GM12878 (cell line): Measurements from ENCODE around the gene GPN2. TPM values are rescaled to one million over a fixed set of nuclear protein-coding genes. Genes with fewer than 3 reads are reported as not detected.

Experiments used
- ATAC-seq: fragments of 200-7000 bp; cut with Tn5 transposase; 3 replicates; pipeline ENCODE4 v1.9.1; 2020; ENCODE audit warnings: mild to moderate bottlenecking, moderate library complexity
- BruUV-seq: library from RNA; stranded (reverse); fragments of 400-500 nt; replicated peaks from 2 replicates; lab custom pipeline; 2021; lab: Mats Ljungman, UMichigan
- CTCF ChIA-PET: fragments of 300-600 bp; sonication (Branson Sonifier 250); formaldehyde crosslinking; extraction: SDS; loops from one replicate; lab custom pipeline; 2021; ENCODE audit warnings: inconsistent platforms; lab: Yijun Ruan, JAX
- POLR2A ChIA-PET: fragments of 350-600 bp; formaldehyde crosslinking; extraction: SDS; loops from one replicate; lab custom pipeline; 2021; ENCODE audit warnings: inconsistent platforms; lab: Charles Lee
- RAD21 ChIA-PET: fragments of 300-600 bp; sonication (Branson Sonifier 250); formaldehyde crosslinking; loops from one replicate; lab custom pipeline; 2023; ENCODE audit warnings: antibody characterized with exemption; ENCODE audit not compliant: unreplicated experiment; lab: Charles Lee
- SMC1A ChIA-PET: fragments of 300-600 bp; sonication (Branson Sonifier 250); formaldehyde crosslinking; loops from one replicate; lab custom pipeline; 2023; ENCODE audit not compliant: unreplicated experiment, uncharacterized antibody; lab: Charles Lee
- DNase-seq: peaks from one replicate; pipeline ENCODE4 v3.0.0-alpha.2; 2011; ENCODE audit warnings: low read depth, low spot score
- FAIRE-seq: peaks from 3 replicates; lab custom pipeline; 2011; peaks lifted over from hg19 to GRCh38; lab: Jason Lieb, UNC
- H2AFZ ChIP-seq: 2 replicates; pipeline ENCODE4 v1.6.0; 2011; ENCODE audit warnings: low read depth, low read length, control low read depth; ENCODE audit not compliant: control insufficient read depth
- H3K27ac ChIP-seq: 2 replicates; pipeline ENCODE4 v1.5.1; 2011; ENCODE audit warnings: control low read depth; ENCODE audit not compliant: control insufficient read depth, insufficient read depth
- H3K27me3 ChIP-seq, 2 experiments: replicated peaks in 1 of 2; 2 replicates each; pipeline versions ENCODE4 v1.6.0 to v1.6.1; 2011; ENCODE audit warnings: low read length in 1 of 2; ENCODE audit not compliant: control insufficient read depth in 2 of 2, insufficient read depth in 2 of 2
- H3K36me3 ChIP-seq, 2 experiments: 2 replicates each; pipeline ENCODE4 v1.5.1; 2011; ENCODE audit warnings: low read length in 1 of 2; ENCODE audit not compliant: control insufficient read depth in 2 of 2, insufficient read depth in 2 of 2
- H3K4me1 ChIP-seq: 2 replicates; pipeline ENCODE4 v1.6.1; 2011; ENCODE audit warnings: mild to moderate bottlenecking, low read length, moderate library complexity, mixed read lengths; ENCODE audit not compliant: control insufficient read depth, insufficient read depth
- H3K4me2 ChIP-seq: 2 replicates; pipeline ENCODE4 v1.6.0; 2011; ENCODE audit warnings: control low read depth; ENCODE audit not compliant: control insufficient read depth, insufficient read depth
- H3K4me3 ChIP-seq: fragments of 200-600 bp; sonication (generic); 2 replicates; pipeline ENCODE4 v1.5.1; 2016
- H3K79me2 ChIP-seq: 2 replicates; pipeline ENCODE4 v1.6.0; 2011; ENCODE audit warnings: low read length; ENCODE audit not compliant: control insufficient read depth, insufficient read depth
- H3K9ac ChIP-seq: 2 replicates; pipeline ENCODE4 v1.8.0; 2011; ENCODE audit warnings: low read length, control low read depth, mixed read lengths; ENCODE audit not compliant: control insufficient read depth, insufficient read depth
- H3K9me3 ChIP-seq: replicated peaks from 3 replicates; pipeline ENCODE4 v1.5.1; 2011; ENCODE audit warnings: mild to moderate bottlenecking, low read length; ENCODE audit not compliant: control insufficient read depth, insufficient read depth
- H4K20me1 ChIP-seq: 2 replicates; pipeline ENCODE4 v1.6.0; 2011; ENCODE audit not compliant: control insufficient read depth, insufficient read depth
- BCL11A ChIP-seq: IDR thresholded peaks from 2 replicates; pipeline ENCODE4 v1.6.1; 2011; ENCODE audit warnings: low read depth, low read length
- BHLHE40 ChIP-seq, 2 experiments: fragments of 450-650 bp in 1 of 2; IDR thresholded peaks; 2 replicates each; pipeline ENCODE4 v1.6.1; 2011 to 2017; ENCODE audit warnings: low read depth in 2 of 2, borderline replicate concordance in 1 of 2, improper control_type of control experiment in 1 of 2, low read length in 1 of 2, mild to moderate bottlenecking in 1 of 2
- HDAC6 ChIP-seq: fragments of 200-600 bp; sonication (generic); IDR thresholded peaks from one replicate; pipeline ENCODE4 v1.8.0; 2017; ENCODE audit warnings: antibody characterized with exemption; ENCODE audit not compliant: unreplicated experiment
- KLF5 ChIP-seq: fragments of 450-650 bp; IDR thresholded peaks from 2 replicates; pipeline ENCODE4 v1.6.1; 2014; ENCODE audit warnings: mild to moderate bottlenecking; ENCODE audit not compliant: partially characterized antibody
- MEF2B ChIP-seq: fragments of 450-650 bp; IDR thresholded peaks from 2 replicates; pipeline ENCODE4 v1.6.1; 2018; ENCODE audit warnings: mild to moderate bottlenecking, moderate library complexity; ENCODE audit not compliant: partially characterized antibody, poor library complexity, severe bottlenecking
- MYC ChIP-seq: IDR thresholded peaks from 2 replicates; pipeline ENCODE4 v1.6.1; 2011; ENCODE audit warnings: mild to moderate bottlenecking, low read length, moderate library complexity, inconsistent platforms; ENCODE audit not compliant: insufficient read depth, insufficient replicate concordance, insufficient read length, severe bottlenecking
- NFIC ChIP-seq: IDR thresholded peaks from 2 replicates; pipeline ENCODE4 v1.6.1; 2012; ENCODE audit warnings: low read depth, mild to moderate bottlenecking, inconsistent platforms, low read length, moderate library complexity
- POU2F2 ChIP-seq: IDR thresholded peaks from 3 replicates; pipeline ENCODE4 v1.6.1; 2011; ENCODE audit warnings: low read depth, mild to moderate bottlenecking, low read length, borderline replicate concordance
- ZBED1 ChIP-seq: IDR thresholded peaks from 2 replicates; pipeline ENCODE4 v1.6.1; 2016; ENCODE audit warnings: borderline replicate concordance
- WGBS: methylation state at CpG from one replicate; pipeline ENCODE4 v1.1.6; 2016; ENCODE audit warnings: low lambda C conversion rate; ENCODE audit not compliant: insufficient replicate concordance, insufficient coverage; ENCODE audit errors: missing lambda C conversion rate; 5-methylcytosine and 5-hydroxymethylcytosine counted together
- in situ Hi-C: fragments of 300-500 bp; cut with MboI; formaldehyde crosslinking; loops from 9 replicates; pipeline ENCODE4 v1.14.3; 2018; ENCODE audit warnings: mixed read lengths
- intact Hi-C: fragments of 100-400 bp; cut with micrococcal nuclease; formaldehyde crosslinking; loops from one replicate; pipeline ENCODE4 v1.14.2; 2022; ENCODE audit not compliant: unreplicated experiment
- polyA plus RNA-seq, 11 experiments: library from polyadenylated mRNA; depleted of rRNA in 4 of 11; unstranded in 6 of 11; stranded (reverse) in 5 of 11; fragments of >200 nt; fragmentation: Nextera tagmentation in 4 of 11; fragmentation: Illumina TruSeq in 1 of 11; extraction: Ambion mirVana in 4 of 11; extraction: Trizol in 1 of 11; gene quantifications; 1 replicate in 1 of 11; 2 replicates in 10 of 11; pipeline versions ENCODE4 v1.2.1 to v1.2.3, GENCODE V29; 2011 to 2016; ENCODE audit warnings: inconsistent platforms in 2 of 11, missing spikeins in 2 of 11, low read depth in 1 of 11
- total RNA-seq, 4 experiments: library from RNA; depleted of rRNA in 3 of 4; stranded (reverse); fragments of >200 nt in 3 of 4; fragmentation: Illumina TruSeq in 1 of 4; extraction: Trizol in 1 of 4; gene quantifications; 2 replicates each; pipeline versions ENCODE4 v1.2.1 to v1.2.3, GENCODE V29; 2013 to 2021
- TF ChIP-seq, protein P1 (sequence below): IDR thresholded peaks from 2 replicates; pipeline ENCODE4 v1.6.1; 2011; ENCODE audit warnings: low read depth, low read length, improper control_type of control experiment, borderline replicate concordance
- TF ChIP-seq, protein P2 (sequence below): fragments of 450-650 bp; IDR thresholded peaks from 2 replicates; pipeline ENCODE4 v1.6.1; 2016; ENCODE audit warnings: mild to moderate bottlenecking, moderate library complexity, borderline replicate concordance
- TF ChIP-seq, protein P3 (sequence below): IDR thresholded peaks from 2 replicates; pipeline ENCODE4 v1.6.1; 2012; ENCODE audit warnings: mild to moderate bottlenecking, low read depth, low read length

The GPN2 gene
- total and polyA plus RNA-seq, 10 of the 15 experiments (the other 5 are each of a cell fraction or from before 2014, with no cell fraction given) = 8.3 to 61.4 (median 23.3) TPM

DNA sequence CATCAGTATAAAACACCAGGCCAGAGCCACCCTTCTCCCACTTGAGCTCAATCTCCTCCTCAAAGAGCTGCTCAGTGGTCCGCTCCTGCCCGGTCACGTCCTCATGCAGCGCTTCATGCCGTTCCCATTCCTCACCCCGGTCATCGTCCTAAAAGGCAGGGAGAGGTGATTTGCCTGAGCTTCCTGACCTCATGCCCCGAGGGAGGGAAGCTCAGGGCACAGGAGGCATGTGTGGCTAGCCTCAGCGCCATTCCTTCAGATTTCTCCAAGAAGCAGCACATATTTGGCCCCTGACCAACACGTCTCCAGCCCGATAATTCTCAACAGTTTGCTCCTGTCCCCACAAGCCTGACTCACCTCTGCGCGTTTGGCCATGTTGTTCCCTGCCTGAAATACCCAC lies 4.2 kb upstream of the GPN2 start (continued):
- TF ChIP-seq BHLHE40 (IDR thresholded peaks at IDR 0.05; ENCODE audit: borderline replicate concordance in 1 of 2, low read depth in 2 of 2, low read length in 1 of 2) = no peak
- no peak for TF ChIP-seq ZBED1
- no peak for TF ChIP-seq NFIC
- TF ChIP-seq, protein P1, sequence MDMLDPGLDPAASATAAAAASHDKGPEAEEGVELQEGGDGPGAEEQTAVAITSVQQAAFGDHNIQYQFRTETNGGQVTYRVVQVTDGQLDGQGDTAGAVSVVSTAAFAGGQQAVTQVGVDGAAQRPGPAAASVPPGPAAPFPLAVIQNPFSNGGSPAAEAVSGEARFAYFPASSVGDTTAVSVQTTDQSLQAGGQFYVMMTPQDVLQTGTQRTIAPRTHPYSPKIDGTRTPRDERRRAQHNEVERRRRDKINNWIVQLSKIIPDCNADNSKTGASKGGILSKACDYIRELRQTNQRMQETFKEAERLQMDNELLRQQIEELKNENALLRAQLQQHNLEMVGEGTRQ = no peak
- TF ChIP-seq POU2F2 = no peak

DNA sequence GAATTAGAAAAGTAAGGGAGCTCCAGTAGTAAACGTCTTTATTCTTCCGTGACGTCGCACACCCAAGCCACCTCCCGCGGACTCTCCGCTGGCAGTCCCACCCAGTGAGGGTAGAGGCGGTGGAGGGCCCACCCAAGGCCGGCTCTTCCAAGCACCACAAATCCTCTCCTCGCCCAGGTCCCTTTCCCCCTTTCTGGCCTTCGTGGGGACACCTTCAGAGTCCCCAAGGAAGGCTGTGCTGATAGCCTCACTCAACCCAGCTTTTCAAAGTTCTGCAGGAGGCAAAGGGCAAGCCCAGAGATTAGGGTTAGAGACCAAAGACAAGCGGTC lies 349 bp upstream of the GPN2 start:
- peak overlapping the region; percentile 82 for H3K27ac ChIP-seq
- 24% methylated on average over 12 of the region's 12 CpGs for WGBS
- peak overlapping the region; percentile 99 for H3K4me2 ChIP-seq
- H3K36me3 ChIP-seq = peaks cover 7 to 10% of the 10 kb centered on the region in 2 experiments
- in situ Hi-C loops = no loop called here
- SMC1A ChIA-PET = interaction anchor here (0.6 to 4.4 kb wide), 9 partner anchors 9 to 288 kb away, joined by 3 to 18 read pairs (median 3); partner anchors contain the start of gene GPATCH3
- no peak for FAIRE-seq
- RAD21 ChIA-PET = interaction anchor here (0.6 to 2.0 kb wide), 6 partner anchors 10 to 390 kb away, joined by 3 to 12 read pairs (median 4); partner anchors contain the start of genes GPATCH3 and PIGV
- ATAC-seq = peak; percentile 62
- peaks cover 9% of the 10 kb centered on the region for H3K4me1 ChIP-seq
- CTCF ChIA-PET = interaction anchor here (0.6 to 2.8 kb wide), 10 partner anchors 9 to 360 kb away, joined by 3 to 12 read pairs (median 6); partner anchors contain the start of gene GPATCH3
- H4K20me1 ChIP-seq = 0 out of 2 replicates have a peak, but pooled peaks cover 3% of the 10 kb centered on the region
- DNase-seq = no peak
- BruUV-seq = TSS peak; percentile 98
- peak overlapping the region; percentile 71 for H2AFZ ChIP-seq
- H3K9ac ChIP-seq = peak overlapping the region; percentile 92
- peaks cover 23% of the 10 kb centered on the region for H3K79me2 ChIP-seq
- no peaks in the 10 kb centered on the region for H3K27me3 ChIP-seq
- POLR2A ChIA-PET = interaction anchor here (0.5 to 3.1 kb wide), 6 partner anchors 10 to 52 kb away, joined by 3 to 33 read pairs (median 6); partner anchors contain the start of gene GPATCH3
- intact Hi-C loops = no loop called here
- H3K9me3 ChIP-seq = no peaks in the 10 kb centered on the region
- H3K4me3 ChIP-seq = peak overlapping the region; percentile 96
- TF ChIP-seq HDAC6 (no peak), MYC (no peak), MEF2B (no peak), BCL11A (no peak), KLF5 (no peak)
- TF ChIP-seq, protein P2, sequence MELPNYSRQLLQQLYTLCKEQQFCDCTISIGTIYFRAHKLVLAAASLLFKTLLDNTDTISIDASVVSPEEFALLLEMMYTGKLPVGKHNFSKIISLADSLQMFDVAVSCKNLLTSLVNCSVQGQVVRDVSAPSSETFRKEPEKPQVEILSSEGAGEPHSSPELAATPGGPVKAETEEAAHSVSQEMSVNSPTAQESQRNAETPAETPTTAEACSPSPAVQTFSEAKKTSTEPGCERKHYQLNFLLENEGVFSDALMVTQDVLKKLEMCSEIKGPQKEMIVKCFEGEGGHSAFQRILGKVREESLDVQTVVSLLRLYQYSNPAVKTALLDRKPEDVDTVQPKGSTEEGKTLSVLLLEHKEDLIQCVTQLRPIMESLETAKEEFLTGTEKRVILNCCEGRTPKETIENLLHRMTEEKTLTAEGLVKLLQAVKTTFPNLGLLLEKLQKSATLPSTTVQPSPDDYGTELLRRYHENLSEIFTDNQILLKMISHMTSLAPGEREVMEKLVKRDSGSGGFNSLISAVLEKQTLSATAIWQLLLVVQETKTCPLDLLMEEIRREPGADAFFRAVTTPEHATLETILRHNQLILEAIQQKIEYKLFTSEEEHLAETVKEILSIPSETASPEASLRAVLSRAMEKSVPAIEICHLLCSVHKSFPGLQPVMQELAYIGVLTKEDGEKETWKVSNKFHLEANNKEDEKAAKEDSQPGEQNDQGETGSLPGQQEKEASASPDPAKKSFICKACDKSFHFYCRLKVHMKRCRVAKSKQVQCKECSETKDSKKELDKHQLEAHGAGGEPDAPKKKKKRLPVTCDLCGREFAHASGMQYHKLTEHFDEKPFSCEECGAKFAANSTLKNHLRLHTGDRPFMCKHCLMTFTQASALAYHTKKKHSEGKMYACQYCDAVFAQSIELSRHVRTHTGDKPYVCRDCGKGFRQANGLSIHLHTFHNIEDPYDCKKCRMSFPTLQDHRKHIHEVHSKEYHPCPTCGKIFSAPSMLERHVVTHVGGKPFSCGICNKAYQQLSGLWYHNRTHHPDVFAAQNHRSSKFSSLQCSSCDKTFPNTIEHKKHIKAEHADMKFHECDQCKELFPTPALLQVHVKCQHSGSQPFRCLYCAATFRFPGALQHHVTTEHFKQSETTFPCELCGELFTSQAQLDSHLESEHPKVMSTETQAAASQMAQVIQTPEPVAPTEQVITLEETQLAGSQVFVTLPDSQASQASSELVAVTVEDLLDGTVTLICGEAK = peak; percentile 48; the same call in 1 of the 2 replicates
- TF ChIP-seq, protein P3, sequence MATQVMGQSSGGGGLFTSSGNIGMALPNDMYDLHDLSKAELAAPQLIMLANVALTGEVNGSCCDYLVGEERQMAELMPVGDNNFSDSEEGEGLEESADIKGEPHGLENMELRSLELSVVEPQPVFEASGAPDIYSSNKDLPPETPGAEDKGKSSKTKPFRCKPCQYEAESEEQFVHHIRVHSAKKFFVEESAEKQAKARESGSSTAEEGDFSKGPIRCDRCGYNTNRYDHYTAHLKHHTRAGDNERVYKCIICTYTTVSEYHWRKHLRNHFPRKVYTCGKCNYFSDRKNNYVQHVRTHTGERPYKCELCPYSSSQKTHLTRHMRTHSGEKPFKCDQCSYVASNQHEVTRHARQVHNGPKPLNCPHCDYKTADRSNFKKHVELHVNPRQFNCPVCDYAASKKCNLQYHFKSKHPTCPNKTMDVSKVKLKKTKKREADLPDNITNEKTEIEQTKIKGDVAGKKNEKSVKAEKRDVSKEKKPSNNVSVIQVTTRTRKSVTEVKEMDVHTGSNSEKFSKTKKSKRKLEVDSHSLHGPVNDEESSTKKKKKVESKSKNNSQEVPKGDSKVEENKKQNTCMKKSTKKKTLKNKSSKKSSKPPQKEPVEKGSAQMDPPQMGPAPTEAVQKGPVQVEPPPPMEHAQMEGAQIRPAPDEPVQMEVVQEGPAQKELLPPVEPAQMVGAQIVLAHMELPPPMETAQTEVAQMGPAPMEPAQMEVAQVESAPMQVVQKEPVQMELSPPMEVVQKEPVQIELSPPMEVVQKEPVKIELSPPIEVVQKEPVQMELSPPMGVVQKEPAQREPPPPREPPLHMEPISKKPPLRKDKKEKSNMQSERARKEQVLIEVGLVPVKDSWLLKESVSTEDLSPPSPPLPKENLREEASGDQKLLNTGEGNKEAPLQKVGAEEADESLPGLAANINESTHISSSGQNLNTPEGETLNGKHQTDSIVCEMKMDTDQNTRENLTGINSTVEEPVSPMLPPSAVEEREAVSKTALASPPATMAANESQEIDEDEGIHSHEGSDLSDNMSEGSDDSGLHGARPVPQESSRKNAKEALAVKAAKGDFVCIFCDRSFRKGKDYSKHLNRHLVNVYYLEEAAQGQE = no peak
